GM12878 (cell line): ENCODE results near the gene MTCH2. TPM values are rescaled to one million over a fixed set of nuclear protein-coding genes. Genes with fewer than 3 reads are reported as not detected.

Experiments used
- ATAC-seq: fragments of 200-7000 bp; cut with Tn5 transposase; 3 replicates; pipeline ENCODE4 v1.9.1; 2020; ENCODE audit warnings: mild to moderate bottlenecking, moderate library complexity
- BruUV-seq: library from RNA; stranded (reverse); fragments of 400-500 nt; replicated peaks from 2 replicates; lab custom pipeline; 2021; lab: Mats Ljungman, UMichigan
- CTCF ChIA-PET: fragments of 300-600 bp; sonication (Branson Sonifier 250); formaldehyde crosslinking; extraction: SDS; loops from one replicate; lab custom pipeline; 2021; ENCODE audit warnings: inconsistent platforms; lab: Yijun Ruan, JAX
- POLR2A ChIA-PET: fragments of 350-600 bp; formaldehyde crosslinking; extraction: SDS; loops from one replicate; lab custom pipeline; 2021; ENCODE audit warnings: inconsistent platforms; lab: Charles Lee
- RAD21 ChIA-PET: fragments of 300-600 bp; sonication (Branson Sonifier 250); formaldehyde crosslinking; loops from one replicate; lab custom pipeline; 2023; ENCODE audit warnings: antibody characterized with exemption; ENCODE audit not compliant: unreplicated experiment; lab: Charles Lee
- SMC1A ChIA-PET: fragments of 300-600 bp; sonication (Branson Sonifier 250); formaldehyde crosslinking; loops from one replicate; lab custom pipeline; 2023; ENCODE audit not compliant: unreplicated experiment, uncharacterized antibody; lab: Charles Lee
- DNase-seq: peaks from one replicate; pipeline ENCODE4 v3.0.0-alpha.2; 2011; ENCODE audit warnings: low read depth, low spot score
- FAIRE-seq: peaks from 3 replicates; lab custom pipeline; 2011; peaks lifted over from hg19 to GRCh38; lab: Jason Lieb, UNC
- H2AFZ ChIP-seq: 2 replicates; pipeline ENCODE4 v1.6.0; 2011; ENCODE audit warnings: low read depth, low read length, control low read depth; ENCODE audit not compliant: control insufficient read depth
- H3K27ac ChIP-seq: 2 replicates; pipeline ENCODE4 v1.5.1; 2011; ENCODE audit warnings: control low read depth; ENCODE audit not compliant: control insufficient read depth, insufficient read depth
- H3K27me3 ChIP-seq, 2 experiments: replicated peaks in 1 of 2; 2 replicates each; pipeline versions ENCODE4 v1.6.0 to v1.6.1; 2011; ENCODE audit warnings: low read length in 1 of 2; ENCODE audit not compliant: control insufficient read depth in 2 of 2, insufficient read depth in 2 of 2
- H3K36me3 ChIP-seq, 2 experiments: 2 replicates each; pipeline ENCODE4 v1.5.1; 2011; ENCODE audit warnings: low read length in 1 of 2; ENCODE audit not compliant: control insufficient read depth in 2 of 2, insufficient read depth in 2 of 2
- H3K4me1 ChIP-seq: 2 replicates; pipeline ENCODE4 v1.6.1; 2011; ENCODE audit warnings: mild to moderate bottlenecking, low read length, moderate library complexity, mixed read lengths; ENCODE audit not compliant: control insufficient read depth, insufficient read depth
- H3K4me2 ChIP-seq: 2 replicates; pipeline ENCODE4 v1.6.0; 2011; ENCODE audit warnings: control low read depth; ENCODE audit not compliant: control insufficient read depth, insufficient read depth
- H3K4me3 ChIP-seq: fragments of 200-600 bp; sonication (generic); 2 replicates; pipeline ENCODE4 v1.5.1; 2016
- H3K79me2 ChIP-seq: 2 replicates; pipeline ENCODE4 v1.6.0; 2011; ENCODE audit warnings: low read length; ENCODE audit not compliant: control insufficient read depth, insufficient read depth
- H3K9ac ChIP-seq: 2 replicates; pipeline ENCODE4 v1.8.0; 2011; ENCODE audit warnings: low read length, control low read depth, mixed read lengths; ENCODE audit not compliant: control insufficient read depth, insufficient read depth
- H3K9me3 ChIP-seq: replicated peaks from 3 replicates; pipeline ENCODE4 v1.5.1; 2011; ENCODE audit warnings: mild to moderate bottlenecking, low read length; ENCODE audit not compliant: control insufficient read depth, insufficient read depth
- H4K20me1 ChIP-seq: 2 replicates; pipeline ENCODE4 v1.6.0; 2011; ENCODE audit not compliant: control insufficient read depth, insufficient read depth
- CREB1 ChIP-seq: IDR thresholded peaks from 2 replicates; pipeline ENCODE4 v1.6.1; 2012; ENCODE audit warnings: low read depth, mild to moderate bottlenecking, inconsistent platforms
- FOS ChIP-seq: IDR thresholded peaks from 3 replicates; pipeline ENCODE4 v1.6.1; 2011; ENCODE audit warnings: borderline replicate concordance; ENCODE audit not compliant: insufficient read length; ENCODE audit errors: extremely low read depth
- MEF2A ChIP-seq: IDR thresholded peaks from 2 replicates; pipeline ENCODE4 v1.6.1; 2011; ENCODE audit warnings: low read depth, mild to moderate bottlenecking, low read length, moderate library complexity; ENCODE audit not compliant: insufficient read depth
- PML ChIP-seq: IDR thresholded peaks from 2 replicates; pipeline ENCODE4 v1.6.1; 2012; ENCODE audit warnings: low read length, inconsistent platforms
- RAD51 ChIP-seq: fragments of 450-650 bp; IDR thresholded peaks from 2 replicates; pipeline ENCODE4 v1.6.1; 2016; ENCODE audit warnings: moderate library complexity, mild to moderate bottlenecking, inconsistent platforms
- SREBF1 ChIP-seq: IDR thresholded peaks from 2 replicates; pipeline ENCODE4 v1.6.1; 2012; ENCODE audit warnings: mild to moderate bottlenecking, low read length
- STAT3 ChIP-seq: IDR thresholded peaks from 2 replicates; pipeline ENCODE4 v1.6.1; 2011; ENCODE audit warnings: low read depth, low read length, improper control_type of control experiment
- TARDBP ChIP-seq: IDR thresholded peaks from 2 replicates; pipeline ENCODE4 v1.6.1; 2016; ENCODE audit warnings: borderline replicate concordance
- TCF12 ChIP-seq: IDR thresholded peaks from 2 replicates; pipeline ENCODE4 v1.6.1; 2011; ENCODE audit warnings: low read depth, mild to moderate bottlenecking, low read length
- ZNF24 ChIP-seq: fragments of 450-650 bp; IDR thresholded peaks from 2 replicates; pipeline ENCODE4 v1.6.1; 2017; ENCODE audit warnings: antibody characterized with exemption, mild to moderate bottlenecking
- ZNF274 ChIP-seq: IDR thresholded peaks from one replicate; pipeline ENCODE4 v1.8.0; 2011; ENCODE audit not compliant: insufficient read length, insufficient read depth
- WGBS: methylation state at CpG from one replicate; pipeline ENCODE4 v1.1.6; 2016; ENCODE audit warnings: low lambda C conversion rate; ENCODE audit not compliant: insufficient replicate concordance, insufficient coverage; ENCODE audit errors: missing lambda C conversion rate; 5-methylcytosine and 5-hydroxymethylcytosine counted together
- in situ Hi-C: fragments of 300-500 bp; cut with MboI; formaldehyde crosslinking; loops from 9 replicates; pipeline ENCODE4 v1.14.3; 2018; ENCODE audit warnings: mixed read lengths
- intact Hi-C: fragments of 100-400 bp; cut with micrococcal nuclease; formaldehyde crosslinking; loops from one replicate; pipeline ENCODE4 v1.14.2; 2022; ENCODE audit not compliant: unreplicated experiment
- polyA plus RNA-seq, 11 experiments: library from polyadenylated mRNA; depleted of rRNA in 4 of 11; unstranded in 6 of 11; stranded (reverse) in 5 of 11; fragments of >200 nt; fragmentation: Nextera tagmentation in 4 of 11; fragmentation: Illumina TruSeq in 1 of 11; extraction: Ambion mirVana in 4 of 11; extraction: Trizol in 1 of 11; gene quantifications; 1 replicate in 1 of 11; 2 replicates in 10 of 11; pipeline versions ENCODE4 v1.2.1 to v1.2.3, GENCODE V29; 2011 to 2016; ENCODE audit warnings: inconsistent platforms in 2 of 11, missing spikeins in 2 of 11, low read depth in 1 of 11
- total RNA-seq, 4 experiments: library from RNA; depleted of rRNA in 3 of 4; stranded (reverse); fragments of >200 nt in 3 of 4; fragmentation: Illumina TruSeq in 1 of 4; extraction: Trizol in 1 of 4; gene quantifications; 2 replicates each; pipeline versions ENCODE4 v1.2.1 to v1.2.3, GENCODE V29; 2013 to 2021
- TF ChIP-seq, protein P1 (sequence below): fragments of 450-650 bp; IDR thresholded peaks from 2 replicates; pipeline ENCODE4 v1.6.1; 2017; ENCODE audit warnings: mild to moderate bottlenecking, low read depth, inconsistent platforms; ENCODE audit not compliant: poor library complexity, severe bottlenecking
- TF ChIP-seq, protein P2 (sequence below): IDR thresholded peaks from 2 replicates; pipeline ENCODE4 v1.6.1; 2011; ENCODE audit warnings: low read depth, mild to moderate bottlenecking, low read length, moderate library complexity, borderline replicate concordance; ENCODE audit errors: extremely low read depth
- TF ChIP-seq, protein P3 (sequence below): IDR thresholded peaks from 2 replicates; pipeline ENCODE4 v1.6.1; 2012; ENCODE audit warnings: low read length, inconsistent platforms

MTCH2 gene
- total and polyA plus RNA-seq, 10 of the 15 experiments (the other 5 are each of a cell fraction or from before 2014, with no cell fraction given): 72.4 to 341 (median 144) TPM

DNA sequence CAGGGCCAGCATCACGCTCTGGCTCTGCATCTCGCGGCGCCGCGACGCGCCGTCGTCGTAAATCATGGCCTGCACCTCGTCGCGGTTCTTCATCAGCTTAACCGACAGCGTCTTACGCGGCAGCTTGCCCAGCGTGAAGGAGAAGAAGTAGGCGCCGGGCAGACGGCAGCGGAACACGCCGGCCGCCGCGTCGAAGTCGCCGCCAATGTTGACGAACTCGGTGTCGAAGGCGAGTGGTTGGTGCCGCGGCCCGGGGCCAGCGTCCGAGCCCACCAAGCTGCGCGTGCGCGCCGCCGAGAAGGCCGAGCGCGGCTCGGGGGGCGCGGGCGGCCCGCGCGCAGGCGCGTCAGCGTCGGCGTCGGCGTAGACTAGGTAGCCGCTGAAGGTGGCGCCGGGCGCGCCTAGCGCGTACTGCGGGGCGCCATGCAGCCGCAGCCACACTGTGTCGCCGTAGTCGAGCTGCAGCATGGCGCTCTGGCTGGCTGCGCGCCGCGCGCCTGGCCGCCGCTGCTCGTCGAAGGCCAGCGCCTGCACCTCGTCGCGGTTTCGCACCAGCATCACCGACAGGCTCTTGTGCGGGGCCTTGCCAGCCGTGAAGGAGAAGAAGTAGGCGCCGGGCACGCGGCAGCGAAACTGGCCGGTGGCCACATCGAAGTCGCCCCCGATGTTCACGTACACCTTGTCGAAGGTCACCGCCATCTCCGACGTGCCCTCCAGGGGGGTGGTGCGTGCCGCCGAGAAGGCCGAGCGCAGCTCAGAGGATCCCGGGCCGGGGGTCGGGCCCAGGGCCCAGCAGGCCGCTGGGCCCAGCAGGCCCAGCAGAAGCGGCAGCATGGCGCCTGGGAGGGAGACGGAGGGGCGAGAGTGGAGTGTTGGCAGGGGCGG is 52.1 kb downstream of the MTCH2 start:
- in situ Hi-C loops: no loop called here
- no peak for FAIRE-seq
- H3K27me3 ChIP-seq: peaks cover 3 to 23% of the 10 kb centered on the region in 2 experiments
- H3K9me3 ChIP-seq: no peaks in the 10 kb centered on the region
- ChIA-PET RAD21 (no interaction called here), CTCF (interaction anchor here (1.6 kb wide), 1 partner anchor 27 kb away, joined by 4 read pairs; no protein-coding TSS in a partner anchor), SMC1A (no interaction called here), POLR2A (no interaction called here)
- no TSS peak for BruUV-seq
- intact Hi-C loops: no loop called here
- ATAC-seq: no peak
- 97% methylated on average over 81 of the region's 122 CpGs for WGBS
- no peaks in the 10 kb centered on the region for H3K79me2 ChIP-seq
- H3K9ac ChIP-seq: no peak overlapping the region
- H3K36me3 ChIP-seq: no peaks in the 10 kb centered on the region; a peak in 1 of 4 replicates
- H3K4me3 ChIP-seq: no peak overlapping the region
- H3K27ac ChIP-seq: no peak overlapping the region
- peaks cover 7% of the 10 kb centered on the region for H3K4me1 ChIP-seq
- H4K20me1 ChIP-seq: no peaks in the 10 kb centered on the region
- H3K4me2 ChIP-seq: no peak overlapping the region
- no peak for DNase-seq
- no peak overlapping the region for H2AFZ ChIP-seq
- TF ChIP-seq TCF12 (no peak), CREB1 (no peak), TARDBP (no peak), STAT3 (no peak)

DNA sequence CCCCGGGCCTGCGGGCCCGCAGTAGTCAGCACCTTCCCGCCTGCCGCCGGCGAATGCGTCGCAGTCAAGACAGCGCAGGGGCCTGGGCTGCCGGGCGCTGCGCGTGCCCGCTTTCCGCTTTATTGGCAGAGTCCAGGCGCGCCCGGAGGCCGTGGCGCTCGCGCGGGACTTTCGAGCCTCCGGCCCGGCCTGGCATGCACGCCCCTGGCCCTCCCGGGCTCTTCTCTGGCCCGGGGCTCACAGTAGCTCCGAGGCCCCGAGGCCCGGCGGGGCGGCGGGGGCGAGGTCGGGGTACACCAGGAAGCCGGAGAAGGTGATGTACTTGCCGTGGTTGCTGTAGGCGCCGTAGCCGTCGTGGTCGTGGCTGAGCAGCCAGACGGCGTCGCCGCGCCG is 52.8 kb downstream of the MTCH2 start:
- DNase-seq (no peak), FAIRE-seq (no peak), ATAC-seq (no peak)
- peaks cover 0 to under 1% of the 10 kb centered on the region in 2 experiments; a peak in 1 of 4 replicates for H3K36me3 ChIP-seq
- BruUV-seq: no TSS peak
- CTCF ChIA-PET: no interaction called here
- peaks cover 7% of the 10 kb centered on the region for H3K4me1 ChIP-seq
- RAD21 ChIA-PET: no interaction called here
- H3K79me2 ChIP-seq: no peaks in the 10 kb centered on the region
- in situ Hi-C loops: no loop called here
- H4K20me1 ChIP-seq: no peaks in the 10 kb centered on the region
- no peak overlapping the region for H3K4me3 ChIP-seq
- peaks cover 3 to 23% of the 10 kb centered on the region in 2 experiments for H3K27me3 ChIP-seq
- H3K9me3 ChIP-seq: no peaks in the 10 kb centered on the region
- intact Hi-C loops: no loop called here
- SMC1A ChIA-PET: no interaction called here
- POLR2A ChIA-PET: no interaction called here
- H2AFZ ChIP-seq: no peak overlapping the region
- H3K4me2 ChIP-seq: no peak overlapping the region
- 96% methylated on average over 50 of the region's 51 CpGs for WGBS
- no peak overlapping the region for H3K9ac ChIP-seq
- no peak overlapping the region for H3K27ac ChIP-seq
- TF ChIP-seq RAD51 (no peak), ZNF274 (no peak), SREBF1 (no peak), FOS (no peak), PML (no peak), ZNF24 (no peak), MEF2A (no peak)
- TF ChIP-seq, protein P1, sequence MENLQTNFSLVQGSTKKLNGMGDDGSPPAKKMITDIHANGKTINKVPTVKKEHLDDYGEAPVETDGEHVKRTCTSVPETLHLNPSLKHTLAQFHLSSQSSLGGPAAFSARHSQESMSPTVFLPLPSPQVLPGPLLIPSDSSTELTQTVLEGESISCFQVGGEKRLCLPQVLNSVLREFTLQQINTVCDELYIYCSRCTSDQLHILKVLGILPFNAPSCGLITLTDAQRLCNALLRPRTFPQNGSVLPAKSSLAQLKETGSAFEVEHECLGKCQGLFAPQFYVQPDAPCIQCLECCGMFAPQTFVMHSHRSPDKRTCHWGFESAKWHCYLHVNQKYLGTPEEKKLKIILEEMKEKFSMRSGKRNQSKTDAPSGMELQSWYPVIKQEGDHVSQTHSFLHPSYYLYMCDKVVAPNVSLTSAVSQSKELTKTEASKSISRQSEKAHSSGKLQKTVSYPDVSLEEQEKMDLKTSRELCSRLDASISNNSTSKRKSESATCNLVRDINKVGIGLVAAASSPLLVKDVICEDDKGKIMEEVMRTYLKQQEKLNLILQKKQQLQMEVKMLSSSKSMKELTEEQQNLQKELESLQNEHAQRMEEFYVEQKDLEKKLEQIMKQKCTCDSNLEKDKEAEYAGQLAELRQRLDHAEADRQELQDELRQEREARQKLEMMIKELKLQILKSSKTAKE: no peak
- TF ChIP-seq, protein P2, sequence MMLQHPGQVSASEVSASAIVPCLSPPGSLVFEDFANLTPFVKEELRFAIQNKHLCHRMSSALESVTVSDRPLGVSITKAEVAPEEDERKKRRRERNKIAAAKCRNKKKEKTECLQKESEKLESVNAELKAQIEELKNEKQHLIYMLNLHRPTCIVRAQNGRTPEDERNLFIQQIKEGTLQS: no peak
- TF ChIP-seq, protein P3, sequence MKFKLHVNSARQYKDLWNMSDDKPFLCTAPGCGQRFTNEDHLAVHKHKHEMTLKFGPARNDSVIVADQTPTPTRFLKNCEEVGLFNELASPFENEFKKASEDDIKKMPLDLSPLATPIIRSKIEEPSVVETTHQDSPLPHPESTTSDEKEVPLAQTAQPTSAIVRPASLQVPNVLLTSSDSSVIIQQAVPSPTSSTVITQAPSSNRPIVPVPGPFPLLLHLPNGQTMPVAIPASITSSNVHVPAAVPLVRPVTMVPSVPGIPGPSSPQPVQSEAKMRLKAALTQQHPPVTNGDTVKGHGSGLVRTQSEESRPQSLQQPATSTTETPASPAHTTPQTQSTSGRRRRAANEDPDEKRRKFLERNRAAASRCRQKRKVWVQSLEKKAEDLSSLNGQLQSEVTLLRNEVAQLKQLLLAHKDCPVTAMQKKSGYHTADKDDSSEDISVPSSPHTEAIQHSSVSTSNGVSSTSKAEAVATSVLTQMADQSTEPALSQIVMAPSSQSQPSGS: no peak
